ENCODE data around the gene UFD1. TPM values are rescaled to one million over a fixed set of nuclear protein-coding genes. Genes with fewer than 3 reads are reported as not detected.

Gene UFD1
- total and polyA plus RNA-seq, 4 donors, result 23.1 to 111 (median 70.0) TPM

DNA sequence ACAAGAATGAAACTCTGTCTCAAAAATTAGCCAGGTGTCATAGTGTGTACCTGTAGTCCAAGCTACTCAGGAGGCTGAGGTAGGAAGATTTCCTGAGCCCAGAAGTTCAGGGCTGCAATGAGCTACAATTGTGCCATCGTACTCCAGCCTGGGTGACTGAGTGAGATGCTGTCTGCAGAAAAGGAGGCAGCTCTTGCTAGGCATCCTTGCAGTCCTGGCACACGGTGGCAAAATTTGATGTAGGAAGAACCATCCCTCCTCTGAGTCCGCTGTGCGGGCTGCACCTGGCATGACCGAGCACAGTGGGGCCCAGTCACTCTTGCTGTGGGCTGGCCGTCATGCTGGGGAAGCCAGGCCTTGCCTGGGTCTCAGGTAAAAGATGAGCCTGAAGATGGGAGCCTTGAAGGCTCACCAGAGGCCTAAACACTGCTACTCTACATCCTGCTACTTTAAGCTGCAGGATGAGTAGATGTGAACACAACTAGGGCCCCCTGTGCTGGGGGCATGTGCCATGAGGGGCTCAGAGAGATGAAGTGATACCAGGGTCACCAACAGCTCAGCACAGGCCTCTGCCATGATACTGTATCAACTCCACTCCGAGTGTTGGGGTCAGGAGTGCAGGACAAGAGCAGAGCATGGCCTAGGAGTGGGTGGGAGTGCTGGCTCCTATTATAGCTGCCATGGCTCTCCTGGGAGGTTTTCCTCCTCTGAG lies 19.3 kb upstream of the UFD1 start:
- Histone ChIP-seq H3K9me3 (ENCODE audit: control insufficient read depth in 4 of 4, insufficient read depth in 3 of 4, low read length in 3 of 4) (no peaks in the 10 kb centered on the region), H3K4me3 (no peak overlapping the region), H3K27me3 (ENCODE audit: control insufficient read depth in 3 of 3, insufficient read depth in 3 of 3, low read length in 2 of 3) (no peaks in the 10 kb centered on the region), H3K27ac (ENCODE audit: low read depth in 1 of 2, low read length in 1 of 2) (no peak overlapping the region), H3K36me3 (ENCODE audit: control insufficient read depth in 4 of 4, insufficient read depth in 4 of 4, low read length in 4 of 4) (no peaks in the 10 kb centered on the region), H3K9ac (ENCODE audit: insufficient read depth in 1 of 2, low read length in 2 of 2) (no peak overlapping the region), H3K4me1 (ENCODE audit: control insufficient read depth in 5 of 5, insufficient read depth in 5 of 5, low read length in 5 of 5) (peaks cover 0 to 3% (median 0%) of the 10 kb centered on the region in 5 donors)
- no peak for DNase-seq
- TF ChIP-seq, protein P1, sequence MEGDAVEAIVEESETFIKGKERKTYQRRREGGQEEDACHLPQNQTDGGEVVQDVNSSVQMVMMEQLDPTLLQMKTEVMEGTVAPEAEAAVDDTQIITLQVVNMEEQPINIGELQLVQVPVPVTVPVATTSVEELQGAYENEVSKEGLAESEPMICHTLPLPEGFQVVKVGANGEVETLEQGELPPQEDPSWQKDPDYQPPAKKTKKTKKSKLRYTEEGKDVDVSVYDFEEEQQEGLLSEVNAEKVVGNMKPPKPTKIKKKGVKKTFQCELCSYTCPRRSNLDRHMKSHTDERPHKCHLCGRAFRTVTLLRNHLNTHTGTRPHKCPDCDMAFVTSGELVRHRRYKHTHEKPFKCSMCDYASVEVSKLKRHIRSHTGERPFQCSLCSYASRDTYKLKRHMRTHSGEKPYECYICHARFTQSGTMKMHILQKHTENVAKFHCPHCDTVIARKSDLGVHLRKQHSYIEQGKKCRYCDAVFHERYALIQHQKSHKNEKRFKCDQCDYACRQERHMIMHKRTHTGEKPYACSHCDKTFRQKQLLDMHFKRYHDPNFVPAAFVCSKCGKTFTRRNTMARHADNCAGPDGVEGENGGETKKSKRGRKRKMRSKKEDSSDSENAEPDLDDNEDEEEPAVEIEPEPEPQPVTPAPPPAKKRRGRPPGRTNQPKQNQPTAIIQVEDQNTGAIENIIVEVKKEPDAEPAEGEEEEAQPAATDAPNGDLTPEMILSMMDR (IDR thresholded peaks at IDR 0.05; ENCODE audit: control extremely low read depth, extremely low read depth), result no peak
- WGBS, 2 donors, result 95 to 98% methylated on average over 7 of the region's 7 CpGs
- no peak for ATAC-seq (ENCODE audit: insufficient read depth, low FRiP score)

DNA sequence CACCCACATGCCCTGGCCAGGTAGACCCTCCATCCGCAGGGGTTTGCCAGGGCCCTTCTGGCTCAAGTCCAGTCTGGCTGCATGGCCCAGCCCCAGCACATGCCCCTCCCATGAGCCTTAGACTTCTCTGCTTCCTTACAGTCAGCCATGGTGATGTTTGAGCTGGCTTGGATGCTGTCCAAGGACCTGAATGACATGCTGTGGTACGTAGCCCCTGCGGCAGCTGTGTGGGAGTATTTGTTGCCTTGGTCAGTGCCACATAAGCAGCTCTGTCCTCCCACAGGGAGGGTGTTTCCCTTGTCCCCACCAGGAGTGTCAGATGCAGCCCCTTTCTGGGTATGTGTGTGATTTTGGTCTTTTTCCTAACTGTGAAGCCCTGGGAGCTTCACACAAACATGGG lies 18.3 kb upstream of the UFD1 start:
- TF ChIP-seq, protein P1 (IDR thresholded peaks at IDR 0.05; ENCODE audit: control extremely low read depth, extremely low read depth), result no peak
- DNase-seq, result peak in 2 of 3 donors; percentile 23 to 33
- ATAC-seq (ENCODE audit: insufficient read depth, low FRiP score), result no peak
- no peak overlapping the region for H3K4me3 ChIP-seq
- H3K4me1 ChIP-seq (ENCODE audit: control insufficient read depth in 5 of 5, insufficient read depth in 5 of 5, low read length in 5 of 5), result peaks cover 0 to 3% (median 0%) of the 10 kb centered on the region in 5 donors
- 56 to 64% methylated on average over 3 of the region's 3 CpGs for WGBS, 2 donors
- no peaks in the 10 kb centered on the region for H3K27me3 ChIP-seq (ENCODE audit: control insufficient read depth in 3 of 3, insufficient read depth in 3 of 3, low read length in 2 of 3)
- no peak overlapping the region for H3K27ac ChIP-seq (ENCODE audit: low read depth in 1 of 2, low read length in 1 of 2)
- no peaks in the 10 kb centered on the region for H3K36me3 ChIP-seq (ENCODE audit: control insufficient read depth in 4 of 4, insufficient read depth in 4 of 4, low read length in 4 of 4)
- H3K9me3 ChIP-seq (ENCODE audit: control insufficient read depth in 4 of 4, insufficient read depth in 3 of 4, low read length in 3 of 4), result no peaks in the 10 kb centered on the region
- H3K9ac ChIP-seq (ENCODE audit: insufficient read depth in 1 of 2, low read length in 2 of 2), result no peak overlapping the region

DNA sequence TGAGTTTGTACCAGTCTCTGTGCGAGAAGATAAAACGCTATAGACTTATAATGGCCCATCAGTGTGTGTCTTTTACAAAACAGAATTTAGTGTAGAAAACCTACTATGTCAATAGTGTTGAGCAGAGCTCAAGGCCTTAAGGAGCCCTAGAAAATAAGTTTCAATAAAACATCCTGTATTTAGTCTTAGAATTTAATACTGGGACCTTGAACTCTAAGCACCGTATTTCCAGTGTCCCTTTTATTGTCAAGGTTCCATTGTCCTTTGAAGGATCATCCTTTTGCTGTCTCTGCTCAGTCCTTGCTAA lies 17.3 kb upstream of the UFD1 start:
- no peaks in the 10 kb centered on the region for H3K9me3 ChIP-seq (ENCODE audit: control insufficient read depth in 4 of 4, insufficient read depth in 3 of 4, low read length in 3 of 4)
- H3K27ac ChIP-seq (ENCODE audit: low read depth in 1 of 2, low read length in 1 of 2), result no peak overlapping the region
- DNase-seq, result no peak
- peaks cover 0 to 3% (median 0%) of the 10 kb centered on the region in 5 donors for H3K4me1 ChIP-seq (ENCODE audit: control insufficient read depth in 5 of 5, insufficient read depth in 5 of 5, low read length in 5 of 5)
- no peak overlapping the region for H3K4me3 ChIP-seq
- 92 to 98% methylated on average over 3 of the region's 3 CpGs for WGBS, 2 donors
- no peaks in the 10 kb centered on the region for H3K27me3 ChIP-seq (ENCODE audit: control insufficient read depth in 3 of 3, insufficient read depth in 3 of 3, low read length in 2 of 3)
- H3K36me3 ChIP-seq (ENCODE audit: control insufficient read depth in 4 of 4, insufficient read depth in 4 of 4, low read length in 4 of 4), result no peaks in the 10 kb centered on the region
- TF ChIP-seq, protein P1 (IDR thresholded peaks at IDR 0.05; ENCODE audit: control extremely low read depth, extremely low read depth), result no peak
- no peak overlapping the region for H3K9ac ChIP-seq (ENCODE audit: insufficient read depth in 1 of 2, low read length in 2 of 2)
- ATAC-seq (ENCODE audit: insufficient read depth, low FRiP score), result no peak
